GM19240 (cell line): ENCODE measurements around the gene TUBGCP5.
"Not testable (repeated sequence)": the region's sequence is repeated elsewhere in the genome, so short reads cannot be mapped to it uniquely, and the experiment has no call there.

Source experiments
- DNase-seq: peaks from one replicate; pipeline ENCODE4 v3.0.0; 2011; ENCODE audit warnings: low spot score; ENCODE audit not compliant: insufficient read length

The TUBGCP5 gene

GRCh38 chr15:23039143-23039916 is at the start of gene TUBGCP5:
Gene TUBGCP5, minus strand, starts transcription at chr15:23039569. Its CDS starts 26 bp downstream, at chr15:23039543.
- DNase-seq: peak; percentile 88

DNA sequence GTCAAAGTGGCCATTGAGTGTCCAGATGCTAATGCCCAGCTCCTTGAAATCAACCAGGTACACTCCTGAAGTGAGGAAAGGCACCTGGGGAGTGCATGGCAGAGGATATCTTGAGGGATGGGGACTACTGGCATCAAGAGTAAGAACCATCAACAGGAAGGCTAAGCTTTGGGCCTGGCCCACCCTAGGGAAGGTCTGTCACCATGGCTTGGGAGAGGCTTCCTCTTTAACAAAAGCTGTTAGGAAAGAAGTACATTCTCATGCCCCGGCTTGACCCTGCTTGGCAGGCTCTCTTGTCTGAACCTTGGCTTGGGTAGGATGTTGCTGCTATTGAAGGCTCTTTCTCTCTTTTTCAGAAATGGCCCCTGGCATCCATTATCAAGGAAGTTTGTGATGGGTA is 43.7 kb upstream of the TUBGCP5 start:
- DNase-seq: no peak

DNA sequence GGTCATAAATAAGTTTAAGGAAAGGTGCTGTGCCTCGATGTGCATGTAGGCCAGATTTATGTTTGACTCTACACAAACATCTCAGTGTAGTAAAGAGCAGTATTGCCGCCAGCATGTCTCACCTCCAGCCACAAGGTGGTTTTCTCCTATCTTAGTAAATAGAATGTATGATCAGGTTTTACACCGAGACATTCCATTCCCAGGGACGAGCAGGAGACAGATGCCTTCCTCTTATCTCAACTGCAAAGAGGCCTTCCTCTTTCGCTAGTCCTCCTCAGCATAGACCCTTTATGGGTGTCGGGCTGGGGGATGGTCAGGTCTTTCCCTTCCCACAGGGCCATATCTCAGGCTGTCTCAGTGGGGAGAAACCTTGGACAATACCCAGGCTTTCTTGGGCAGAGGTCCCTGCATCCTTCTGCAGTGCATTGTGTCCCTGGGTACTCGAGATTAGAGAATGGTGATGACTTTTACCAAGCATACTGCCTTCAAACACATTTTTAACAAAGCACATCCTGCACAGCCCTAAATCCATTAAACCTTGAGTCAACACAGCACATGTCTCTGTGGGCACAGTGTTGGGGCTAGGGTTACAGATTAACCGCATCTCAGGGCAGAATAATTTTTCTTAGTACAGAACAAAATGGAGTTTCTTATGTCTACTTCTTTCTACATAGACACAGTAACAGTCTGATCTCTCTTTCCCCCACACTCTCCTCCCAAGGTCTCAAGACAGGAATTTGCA is 42.8 kb upstream of the TUBGCP5 start:
- not testable (repeated sequence) for DNase-seq

GRCh38 chr15:23081271-23081670 is 41.9 kb upstream of the TUBGCP5 start:
- DNase-seq: no peak

DNA sequence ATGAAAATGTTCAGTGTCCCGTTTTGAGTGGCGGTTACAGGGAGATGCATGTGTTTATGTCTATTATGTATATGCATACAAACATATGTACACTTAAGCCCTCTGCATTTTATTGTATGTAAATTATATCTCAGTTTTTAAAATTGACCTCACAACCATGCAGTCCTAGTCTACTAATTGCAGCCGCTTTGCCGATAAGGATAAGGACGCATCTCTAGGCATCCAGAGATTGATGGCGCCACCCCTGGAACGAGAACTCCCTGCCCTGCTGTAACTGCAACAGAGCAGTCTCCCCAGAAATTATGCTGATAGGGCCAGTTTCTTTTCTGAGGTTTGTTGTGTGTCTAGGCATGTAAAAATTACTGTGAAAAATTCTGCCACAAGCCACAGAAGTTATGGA is 40.4 kb upstream of the TUBGCP5 start:
- DNase-seq: no peak

DNA sequence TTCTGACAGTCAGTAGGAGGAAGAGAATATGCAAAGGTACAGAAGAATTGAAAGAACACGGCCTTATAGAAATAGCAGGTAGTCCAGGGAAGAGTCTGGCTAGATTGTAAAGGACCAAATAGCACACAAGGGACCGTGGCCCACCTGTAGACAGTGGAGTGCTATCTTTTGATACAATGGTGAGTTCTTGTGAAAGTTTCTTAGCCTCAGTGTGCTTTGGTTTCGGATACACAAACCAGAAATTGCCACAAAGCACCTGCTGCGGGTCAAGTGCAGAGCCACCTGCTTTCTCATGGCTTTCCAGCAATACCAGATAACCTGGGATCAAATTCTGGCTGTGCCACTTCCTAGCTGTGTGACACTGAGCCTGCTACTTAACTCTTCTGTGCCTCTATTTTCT is 36.6 kb upstream of the TUBGCP5 start:
- no peak for DNase-seq

DNA sequence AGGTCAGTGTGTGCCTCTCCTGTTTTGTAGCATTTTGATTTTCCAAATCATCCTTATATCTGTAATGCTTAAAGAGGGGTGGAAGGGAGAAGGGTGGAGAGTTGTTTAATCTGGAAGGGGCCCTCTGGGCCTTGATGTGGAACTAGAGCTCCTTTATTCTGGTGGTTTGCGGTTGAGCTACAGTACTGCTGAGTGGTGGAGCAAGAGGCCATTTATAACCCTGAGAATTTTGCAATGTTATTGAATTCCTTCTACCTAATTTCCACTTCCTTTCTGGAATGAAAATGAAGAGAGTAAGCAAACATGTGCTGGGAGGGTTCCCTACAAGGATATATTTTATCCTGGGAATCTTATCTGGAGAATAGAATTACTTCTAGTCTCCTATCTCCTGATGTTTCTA is 35.3 kb upstream of the TUBGCP5 start:
- no peak for DNase-seq

DNA sequence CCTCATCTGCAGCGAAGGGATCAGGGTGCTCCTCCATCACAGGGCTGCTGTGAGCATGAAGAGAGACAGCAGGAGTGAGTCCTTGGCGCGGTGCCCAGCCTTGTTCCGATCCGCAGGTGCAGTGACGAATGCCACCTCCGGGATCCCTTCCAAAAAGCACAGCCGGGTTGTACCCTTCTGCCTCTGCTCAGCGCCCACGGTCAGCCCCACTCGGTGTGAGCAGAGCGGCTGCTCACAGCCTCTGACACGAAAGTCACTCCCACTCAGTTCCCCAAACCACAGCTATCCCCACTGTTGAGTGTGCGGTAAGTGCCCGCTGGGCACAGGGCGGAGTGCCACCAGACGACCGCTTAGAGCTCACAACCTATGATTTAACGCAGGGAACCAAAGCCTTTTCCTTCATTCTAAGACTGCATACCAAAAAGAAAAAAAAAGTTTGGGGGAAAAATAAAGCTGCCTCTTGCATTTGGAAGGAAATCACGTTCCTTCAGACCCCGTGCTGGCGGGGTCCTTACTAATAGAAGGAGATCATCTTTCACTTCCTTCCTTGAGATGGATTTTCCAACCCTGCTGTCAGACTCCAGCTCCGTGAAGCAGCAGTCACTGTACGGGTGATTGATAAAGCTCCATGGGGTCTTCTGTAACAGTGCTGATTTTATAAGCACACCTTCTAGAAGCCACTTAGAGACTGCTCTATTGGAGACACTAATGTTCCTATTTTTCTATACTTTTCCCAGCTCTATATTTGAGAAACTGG is 34.7 kb upstream of the TUBGCP5 start:
- DNase-seq: no peak

DNA sequence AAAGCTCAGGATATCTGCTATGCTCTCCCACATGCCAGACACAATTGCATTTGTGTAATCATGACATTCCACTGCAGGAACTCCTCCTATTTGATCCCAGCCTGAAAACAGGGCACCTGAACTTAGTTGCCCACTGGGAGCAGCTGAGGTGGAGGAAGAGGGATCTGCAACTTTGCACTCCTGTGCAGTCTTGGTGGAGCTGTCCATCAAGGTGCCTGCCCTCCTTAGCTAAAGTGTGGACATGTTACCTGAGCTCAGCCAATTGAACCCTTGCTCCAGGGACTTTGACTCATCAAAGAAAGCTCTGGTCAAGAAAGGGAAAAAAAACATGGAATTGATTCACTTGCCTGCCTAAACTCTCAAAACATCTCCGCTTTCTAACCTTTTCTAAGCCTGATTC is 33.3 kb upstream of the TUBGCP5 start:
- no peak for DNase-seq

GRCh38 chr15:23069496-23070166 is 30.3 kb upstream of the TUBGCP5 start:
- no peak for DNase-seq

DNA sequence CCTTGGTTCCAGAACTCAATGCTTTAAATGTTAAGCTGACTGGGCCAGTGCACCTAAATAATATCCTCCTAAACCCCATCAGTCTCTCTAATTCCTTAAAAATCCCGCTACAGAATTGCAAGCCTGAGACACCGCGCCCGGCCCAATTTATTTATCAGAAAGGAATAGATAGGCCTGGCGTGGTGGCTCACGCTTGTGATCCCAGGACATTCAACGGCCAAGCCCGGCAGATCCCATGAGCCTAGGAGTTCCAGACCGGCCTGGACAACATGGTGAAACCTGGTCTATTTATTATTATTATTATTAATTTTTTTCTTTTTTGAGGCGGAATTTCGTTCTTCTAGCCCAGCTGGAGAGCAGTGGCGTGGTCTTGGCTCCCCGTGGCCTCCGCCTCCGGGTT is 28.0 kb upstream of the TUBGCP5 start:
- no peak for DNase-seq

GRCh38 chr15:23065836-23066235 is 26.5 kb upstream of the TUBGCP5 start:
- DNase-seq: no peak

DNA sequence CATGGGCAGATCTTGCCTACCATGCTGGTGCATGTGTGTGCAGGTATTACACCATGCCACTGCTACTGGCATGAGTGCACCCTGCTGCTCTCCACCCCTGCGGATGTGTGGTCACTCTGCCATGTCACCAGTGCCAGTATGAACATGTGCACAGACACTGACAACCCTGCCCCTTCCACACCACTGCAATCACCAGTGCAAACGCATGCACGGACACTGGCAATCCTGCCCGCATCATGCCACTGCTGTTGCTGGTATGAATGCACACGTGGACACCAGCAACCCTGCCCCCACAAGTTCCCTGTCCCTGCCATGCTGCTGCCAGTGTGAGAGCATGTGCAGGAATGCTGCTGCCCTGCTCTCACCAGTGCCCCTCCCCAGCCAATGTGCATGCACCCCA is 24.8 kb upstream of the TUBGCP5 start:
- DNase-seq: no peak

GRCh38 chr15:23057707-23058106 is 18.3 kb upstream of the TUBGCP5 start:
- no peak for DNase-seq

GRCh38 chr15:23055316-23055715 is 15.9 kb upstream of the TUBGCP5 start:
- DNase-seq: no peak

GRCh38 chr15:23052522-23052921 is 13.2 kb upstream of the TUBGCP5 start:
- DNase-seq: no peak

GRCh38 chr15:23050708-23051107 is 11.3 kb upstream of the TUBGCP5 start:
- no peak for DNase-seq

- DNase-seq: no peak
These were observed 10.7 kb upstream of the TUBGCP5 start for GRCh38 chr15:23049984-23050628.

GRCh38 chr15:23048572-23049282 is 9.4 kb upstream of the TUBGCP5 start:
- DNase-seq: not testable (repeated sequence)

DNA sequence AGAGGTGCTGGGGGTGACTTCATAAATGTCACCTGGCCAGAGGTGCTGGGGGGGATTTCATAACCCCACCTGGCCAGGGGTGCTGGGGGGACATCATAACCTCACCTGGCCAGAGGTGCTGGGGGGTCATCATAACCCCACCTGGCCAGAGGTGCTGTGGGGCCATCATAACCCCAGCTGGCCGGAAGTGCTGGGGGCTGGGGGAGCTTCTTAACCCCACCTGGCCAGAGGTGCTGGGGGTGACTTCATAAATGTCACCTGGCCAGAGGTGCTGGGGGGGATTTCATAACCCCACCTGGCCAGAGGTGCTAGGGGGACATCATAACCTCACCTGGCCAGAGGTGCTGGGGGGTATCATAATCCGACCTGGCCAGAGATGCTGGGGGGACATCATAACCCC is 4.6 kb upstream of the TUBGCP5 start:
- not testable (repeated sequence) for DNase-seq
